ENCODE data around the gene STIM1.

- TF ChIP-seq POLR2AphosphoS5 (IDR thresholded peaks at IDR 0.05), result no peak
- no peak for TF ChIP-seq CTCF (IDR thresholded peaks at IDR 0.05)
Measured at GRCh38 chr11:4115128-4115527, 259.7 kb downstream of the STIM1 start.

All from gastroesophageal sphincter (tissue), 3 donors.